SK-N-SH (cell line): ENCODE measurements around the gene MRPS26. TPM values are rescaled to one million over a fixed set of nuclear protein-coding genes. Genes with fewer than 3 reads are reported as not detected.

Source experiments
- CTCF ChIA-PET: fragments of 300-600, 350-600 bp; formaldehyde crosslinking; extraction: SDS; loops from one replicate; lab custom pipeline; 2021; lab: Yijun Ruan, JAX
- POLR2A ChIA-PET: fragments of 350-600 bp; sonication (Branson Sonifier 250); formaldehyde crosslinking; extraction: SDS; loops from one replicate; lab custom pipeline; 2020; ENCODE audit warnings: antibody characterized with exemption, inconsistent platforms; lab: Yijun Ruan, JAX
- DNase-seq: peaks from one replicate; pipeline ENCODE4 v3.0.0; 2012
- H2AFZ ChIP-seq: fragments of 200-600 bp; sonication (generic); 2 replicates; pipeline ENCODE4 v1.8.1; 2016; ENCODE audit warnings: antibody characterized with exemption, mild to moderate bottlenecking, low read depth
- H3F3A ChIP-seq: fragments of 200-600 bp; sonication (generic); replicated peaks from 2 replicates; pipeline ENCODE3; 2016; ENCODE audit warnings: antibody characterized with exemption, mild to moderate bottlenecking; ENCODE audit not compliant: insufficient read depth
- H3K27ac ChIP-seq, 2 experiments: fragments of 200-500 bp in 1 of 2; fragments of 200-600 bp in 1 of 2; sonication (Bioruptor generic) in 1 of 2; sonication (generic), shearing (Covaris generic) in 1 of 2; 2 replicates each; pipeline versions ENCODE4 v1.5.1 to v1.6.1; 2014 to 2016; ENCODE audit warnings: low read depth in 2 of 2, inconsistent platforms in 1 of 2, low read length in 1 of 2, mild to moderate bottlenecking in 1 of 2, mixed read lengths in 1 of 2
- H3K27me3 ChIP-seq: fragments of 200-600 bp; sonication (generic), shearing (Covaris generic); 2 replicates; pipeline ENCODE4 v1.6.1; 2016; ENCODE audit warnings: mixed run types; ENCODE audit not compliant: insufficient read depth
- H3K36me3 ChIP-seq, 2 experiments: fragments of 200-500 bp in 1 of 2; fragments of 200-600 bp in 1 of 2; sonication (Bioruptor generic) in 1 of 2; sonication (generic) in 1 of 2; replicated peaks in 1 of 2; 2 replicates each; pipeline versions ENCODE3 to v1.5.1; 2014 to 2016; ENCODE audit warnings: low read length in 1 of 2, mild to moderate bottlenecking in 1 of 2; ENCODE audit not compliant: insufficient read depth in 2 of 2, control insufficient read depth in 1 of 2
- H3K4me1 ChIP-seq, 2 experiments: fragments of 200-500 bp in 1 of 2; fragments of 200-600 bp in 1 of 2; sonication (Bioruptor generic) in 1 of 2; sonication (generic), shearing (Covaris generic) in 1 of 2; 2 replicates each; pipeline versions ENCODE4 v1.5.1 to v1.6.1; 2014 to 2016; ENCODE audit warnings: low read depth in 1 of 2, low read length in 1 of 2, mixed run types in 1 of 2; ENCODE audit not compliant: insufficient read depth in 2 of 2, control insufficient read depth in 1 of 2
- H3K4me2 ChIP-seq: fragments of 200-600 bp; sonication (generic), shearing (Covaris generic); 2 replicates; pipeline ENCODE4 v1.6.1; 2017; ENCODE audit warnings: mixed run types
- H3K4me3 ChIP-seq, 2 experiments: fragments of 200-500 bp in 1 of 2; fragments of 200-600 bp in 1 of 2; sonication (Bioruptor generic) in 1 of 2; sonication (generic), shearing (Covaris generic) in 1 of 2; 2 replicates each; pipeline versions ENCODE4 v1.5.1 to v1.8.1; 2014 to 2016; ENCODE audit warnings: low read depth in 2 of 2, inconsistent platforms in 1 of 2, low read length in 1 of 2, mild to moderate bottlenecking in 1 of 2, mixed read lengths in 1 of 2, moderate library complexity in 1 of 2
- H3K79me2 ChIP-seq: fragments of 200-600 bp; sonication (generic); 2 replicates; pipeline ENCODE4 v1.8.1; 2017; ENCODE audit warnings: mild to moderate bottlenecking; ENCODE audit not compliant: insufficient read depth
- H3K9ac ChIP-seq: fragments of 200-600 bp; sonication (generic); 2 replicates; pipeline ENCODE4 v1.6.1; 2017; ENCODE audit warnings: mixed run types
- H3K9me2 ChIP-seq: fragments of 200-600 bp; sonication (generic); 2 replicates; pipeline ENCODE4 v1.6.1; 2017; ENCODE audit warnings: mixed run types
- H3K9me3 ChIP-seq: fragments of 200-600 bp; sonication (generic); 2 replicates; pipeline ENCODE4 v1.6.1; 2017; ENCODE audit warnings: mixed run types, mild to moderate bottlenecking, moderate library complexity
- H4K20me1 ChIP-seq: fragments of 200-600 bp; sonication (generic); 2 replicates; pipeline ENCODE4 v1.6.1; 2017; ENCODE audit warnings: mild to moderate bottlenecking, mixed run types; ENCODE audit not compliant: insufficient read depth
- ELF1 ChIP-seq: IDR thresholded peaks from 2 replicates; pipeline ENCODE4 v1.4.0; 2012
- FOXJ3 ChIP-seq: sonication (generic); formaldehyde crosslinking; IDR thresholded peaks from 2 replicates; pipeline ENCODE4 v1.5.1; 2020; ENCODE audit warnings: mild to moderate bottlenecking, missing genetic modification reagents
- GABPA ChIP-seq: IDR thresholded peaks from 2 replicates; pipeline ENCODE4 v1.4.0; 2012; ENCODE audit warnings: low read depth, mild to moderate bottlenecking
- GATA2 ChIP-seq: sonication (generic); formaldehyde crosslinking; IDR thresholded peaks from 2 replicates; pipeline ENCODE4 v1.5.0; 2020; ENCODE audit warnings: mild to moderate bottlenecking, missing genetic modification reagents
- MAX ChIP-seq: IDR thresholded peaks from 2 replicates; pipeline ENCODE4 v1.4.0; 2012; ENCODE audit warnings: low read depth
- MEF2A ChIP-seq: IDR thresholded peaks from 2 replicates; pipeline ENCODE4 v1.4.0; 2012; ENCODE audit warnings: low read depth, borderline replicate concordance
- NFIC ChIP-seq: IDR thresholded peaks from 2 replicates; pipeline ENCODE4 v1.4.0; 2012; ENCODE audit warnings: borderline replicate concordance
- NRF1 ChIP-seq: IDR thresholded peaks from 2 replicates; pipeline ENCODE4 v1.6.1; 2012; ENCODE audit warnings: low read depth, mild to moderate bottlenecking, low read length
- POLR2AphosphoS5 ChIP-seq: IDR thresholded peaks from 2 replicates; pipeline ENCODE4 v1.6.1; 2012; ENCODE audit warnings: low read depth, low read length
- RAD21 ChIP-seq: IDR thresholded peaks from 2 replicates; pipeline ENCODE4 v1.6.1; 2012; ENCODE audit warnings: mild to moderate bottlenecking, low read length
- RCOR1 ChIP-seq: fragments of 150-350 bp; IDR thresholded peaks from 2 replicates; pipeline ENCODE4 v1.6.1; 2017; ENCODE audit warnings: antibody characterized with exemption, low read length
- REST ChIP-seq: IDR thresholded peaks from 2 replicates; pipeline ENCODE4 v1.6.1; 2012; ENCODE audit warnings: mild to moderate bottlenecking, low read depth, low read length, moderate library complexity
- RFX5 ChIP-seq: IDR thresholded peaks from 2 replicates; pipeline ENCODE4 v1.6.1; 2012; ENCODE audit warnings: mild to moderate bottlenecking, improper control_type of control experiment, low read length
- TCF12 ChIP-seq: IDR thresholded peaks from 2 replicates; pipeline ENCODE4 v1.4.0; 2012
- ZBTB33 ChIP-seq: IDR thresholded peaks from 2 replicates; pipeline ENCODE4 v1.4.0; 2012; ENCODE audit warnings: low read depth, borderline replicate concordance
- WGBS: methylation state at CpG from one replicate; pipeline ENCODE4 v1.1.6; 2017; ENCODE audit warnings: low lambda C conversion rate; 5-methylcytosine and 5-hydroxymethylcytosine counted together
- polyA plus RNA-seq, 3 experiments: library from polyadenylated mRNA; depleted of rRNA; stranded (reverse); fragments of >200 nt; gene quantifications; 2 replicates each; pipeline ENCODE4 v1.2.3, GENCODE V29; 2012
- TF ChIP-seq, protein P1 (sequence below): IDR thresholded peaks from 2 replicates; pipeline ENCODE4; 2012

Gene MRPS26
- polyA plus RNA-seq, 1 of the 3 experiments (the other 2 are of a cell fraction) = 152 TPM

GRCh38 chr20:3071266-3071609, 25.4 kb downstream of the MRPS26 start:
- Histone ChIP-seq H3F3A (no peaks in the 10 kb centered on the region), H3K36me3 (no peaks in the 10 kb centered on the region), H3K27me3 (no peaks in the 10 kb centered on the region), H3K4me3 (no peak overlapping the region), H3K4me1 (no peaks in the 10 kb centered on the region), H4K20me1 (no peaks in the 10 kb centered on the region), H3K9me3 (no peaks in the 10 kb centered on the region), H3K79me2 (no peaks in the 10 kb centered on the region), H3K9ac (no peak overlapping the region), H3K27ac (no peak overlapping the region), H3K9me2 (no peaks in the 10 kb centered on the region), H2AFZ (no peak overlapping the region), H3K4me2 (no peak overlapping the region)
- ChIA-PET POLR2A (no interaction called here), CTCF (no interaction called here)
- no peak for DNase-seq
- TF ChIP-seq, protein P1, sequence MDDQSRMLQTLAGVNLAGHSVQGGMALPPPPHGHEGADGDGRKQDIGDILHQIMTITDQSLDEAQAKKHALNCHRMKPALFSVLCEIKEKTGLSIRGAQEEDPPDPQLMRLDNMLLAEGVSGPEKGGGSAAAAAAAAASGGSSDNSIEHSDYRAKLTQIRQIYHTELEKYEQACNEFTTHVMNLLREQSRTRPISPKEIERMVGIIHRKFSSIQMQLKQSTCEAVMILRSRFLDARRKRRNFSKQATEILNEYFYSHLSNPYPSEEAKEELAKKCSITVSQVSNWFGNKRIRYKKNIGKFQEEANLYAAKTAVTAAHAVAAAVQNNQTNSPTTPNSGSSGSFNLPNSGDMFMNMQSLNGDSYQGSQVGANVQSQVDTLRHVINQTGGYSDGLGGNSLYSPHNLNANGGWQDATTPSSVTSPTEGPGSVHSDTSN = no peak
- no peak for TF ChIP-seq REST
- no peak for TF ChIP-seq GABPA
- no peak for TF ChIP-seq TCF12
- TF ChIP-seq ELF1 = no peak
- TF ChIP-seq MAX = no peak
- no peak for TF ChIP-seq MEF2A
- TF ChIP-seq RCOR1 = no peak
- no peak for TF ChIP-seq RFX5
- no peak for TF ChIP-seq GATA2
- no peak for TF ChIP-seq NRF1
- no peak for TF ChIP-seq RAD21
- TF ChIP-seq NFIC = no peak
- TF ChIP-seq POLR2AphosphoS5 = no peak
- WGBS = 87% methylated on average over 12 of the region's 16 CpGs

DNA sequence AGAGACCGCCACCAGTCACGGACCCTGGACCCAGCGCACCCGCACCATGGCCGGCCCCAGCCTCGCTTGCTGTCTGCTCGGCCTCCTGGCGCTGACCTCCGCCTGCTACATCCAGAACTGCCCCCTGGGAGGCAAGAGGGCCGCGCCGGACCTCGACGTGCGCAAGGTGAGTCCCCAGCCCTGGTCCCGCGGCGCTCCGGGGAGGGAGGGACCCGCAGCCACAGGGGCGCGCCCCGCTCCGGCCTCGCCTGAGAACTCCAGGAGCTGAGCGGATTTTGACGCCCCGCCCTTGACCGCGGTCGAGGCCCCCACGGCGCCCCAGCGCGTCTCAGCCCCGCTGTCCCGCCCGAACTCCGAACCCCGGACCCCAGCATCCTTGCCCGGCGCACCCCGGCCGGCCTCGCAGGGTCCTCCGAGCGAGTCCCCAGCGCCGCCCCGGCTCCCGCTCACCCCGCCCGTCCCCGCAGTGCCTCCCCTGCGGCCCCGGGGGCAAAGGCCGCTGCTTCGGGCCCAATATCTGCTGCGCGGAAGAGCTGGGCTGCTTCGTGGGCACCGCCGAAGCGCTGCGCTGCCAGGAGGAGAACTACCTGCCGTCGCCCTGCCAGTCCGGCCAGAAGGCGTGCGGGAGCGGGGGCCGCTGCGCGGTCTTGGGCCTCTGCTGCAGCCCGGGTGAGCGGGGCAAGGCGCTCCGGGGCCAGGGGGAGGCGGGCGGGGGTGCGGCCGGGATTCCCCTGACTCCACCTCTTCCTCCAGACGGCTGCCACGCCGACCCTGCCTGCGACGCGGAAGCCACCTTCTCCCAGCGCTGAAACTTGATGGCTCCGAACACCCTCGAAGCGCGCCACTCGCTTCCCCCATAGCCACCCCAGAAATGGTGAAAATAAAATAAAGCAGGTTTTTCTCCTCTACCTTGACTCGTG, 26.0 kb downstream of the MRPS26 start, which contains the start of gene OXT:
Gene OXT (plus strand): TSS at position 11 of the 920 bp plus-strand sequence. CDS start 36 bp downstream, at position 47.
- Histone ChIP-seq H3K9me2 (no peaks in the 10 kb centered on the region), H3K4me2 (no peak within 1 kb of the TSS), H3K79me2 (no peaks in the 10 kb centered on the region), H3K27me3 (no peaks in the 10 kb centered on the region), H3K9me3 (no peaks in the 10 kb centered on the region), H3K4me3 (no peak within 1 kb of the TSS), H3K4me1 (no peaks in the 10 kb centered on the region), H3F3A (no peaks in the 10 kb centered on the region), H4K20me1 (no peaks in the 10 kb centered on the region), H3K27ac (no peak within 1 kb of the TSS), H2AFZ (no peak within 1 kb of the TSS), H3K36me3 (no peaks in the 10 kb centered on the region), H3K9ac (no peak within 1 kb of the TSS)
- TF ChIP-seq ZBTB33 (no peak), REST (no peak), FOXJ3 (CRISPR knock-in tag) (no peak), GATA2 (no peak)
- CTCF ChIA-PET = interaction anchor here (0.9 kb wide), 1 partner anchor 10 kb away, joined by 4 read pairs; no protein-coding TSS in a partner anchor
- no peak for DNase-seq
- POLR2A ChIA-PET = no interaction called here
- 88% methylated on average over 20 of the region's 95 CpGs for WGBS
